ENCODE measurements around the gene RIT1. TPM values are rescaled to one million over a fixed set of nuclear protein-coding genes. Genes with fewer than 3 reads are reported as not detected.

RIT1 gene
- total RNA-seq, 1 experiment from 2014 or later: 27.2 TPM

DNA sequence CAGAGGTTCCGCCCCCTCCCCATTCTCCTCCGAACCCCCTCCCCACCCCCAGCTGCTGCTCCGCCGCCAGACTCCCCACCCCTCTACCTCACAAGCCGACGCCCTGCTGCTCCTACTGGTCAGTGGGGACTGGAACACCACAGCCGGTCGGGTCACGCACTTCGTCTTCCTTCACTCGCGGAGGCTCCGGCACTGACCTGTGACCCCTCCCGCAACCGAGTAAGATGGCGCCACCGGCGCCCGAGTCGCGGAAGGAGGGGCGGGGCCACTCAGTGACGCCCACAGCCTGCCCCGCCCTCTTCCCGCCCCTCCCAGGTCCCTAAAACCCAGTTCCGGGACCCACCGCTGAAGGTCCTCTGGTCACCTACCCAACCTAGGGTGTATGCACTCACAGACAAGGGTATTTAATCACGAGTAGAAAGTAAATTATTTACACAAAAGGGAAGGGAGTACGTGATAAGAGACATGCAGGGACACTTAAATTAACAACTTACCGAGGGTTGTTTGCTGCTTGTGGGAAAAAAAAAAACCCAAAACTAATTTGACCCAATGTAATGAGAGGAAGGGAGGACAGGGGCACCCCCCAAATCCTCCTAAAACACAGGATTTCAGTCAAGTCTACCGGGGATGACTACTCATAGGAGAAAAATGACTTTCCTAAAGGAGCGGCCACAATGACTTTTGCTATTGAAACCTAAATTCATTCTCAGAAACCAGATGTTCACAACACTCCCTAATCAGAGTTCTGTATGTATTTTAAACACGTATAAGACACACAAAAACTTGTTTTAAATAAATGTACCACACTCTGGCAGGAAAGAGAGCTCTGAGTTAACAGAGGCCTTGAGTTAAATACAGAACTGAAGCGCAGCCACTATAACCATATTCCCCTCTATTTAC, at the start of gene RIT1 (continued):
- TF ChIP-seq, protein P1, sequence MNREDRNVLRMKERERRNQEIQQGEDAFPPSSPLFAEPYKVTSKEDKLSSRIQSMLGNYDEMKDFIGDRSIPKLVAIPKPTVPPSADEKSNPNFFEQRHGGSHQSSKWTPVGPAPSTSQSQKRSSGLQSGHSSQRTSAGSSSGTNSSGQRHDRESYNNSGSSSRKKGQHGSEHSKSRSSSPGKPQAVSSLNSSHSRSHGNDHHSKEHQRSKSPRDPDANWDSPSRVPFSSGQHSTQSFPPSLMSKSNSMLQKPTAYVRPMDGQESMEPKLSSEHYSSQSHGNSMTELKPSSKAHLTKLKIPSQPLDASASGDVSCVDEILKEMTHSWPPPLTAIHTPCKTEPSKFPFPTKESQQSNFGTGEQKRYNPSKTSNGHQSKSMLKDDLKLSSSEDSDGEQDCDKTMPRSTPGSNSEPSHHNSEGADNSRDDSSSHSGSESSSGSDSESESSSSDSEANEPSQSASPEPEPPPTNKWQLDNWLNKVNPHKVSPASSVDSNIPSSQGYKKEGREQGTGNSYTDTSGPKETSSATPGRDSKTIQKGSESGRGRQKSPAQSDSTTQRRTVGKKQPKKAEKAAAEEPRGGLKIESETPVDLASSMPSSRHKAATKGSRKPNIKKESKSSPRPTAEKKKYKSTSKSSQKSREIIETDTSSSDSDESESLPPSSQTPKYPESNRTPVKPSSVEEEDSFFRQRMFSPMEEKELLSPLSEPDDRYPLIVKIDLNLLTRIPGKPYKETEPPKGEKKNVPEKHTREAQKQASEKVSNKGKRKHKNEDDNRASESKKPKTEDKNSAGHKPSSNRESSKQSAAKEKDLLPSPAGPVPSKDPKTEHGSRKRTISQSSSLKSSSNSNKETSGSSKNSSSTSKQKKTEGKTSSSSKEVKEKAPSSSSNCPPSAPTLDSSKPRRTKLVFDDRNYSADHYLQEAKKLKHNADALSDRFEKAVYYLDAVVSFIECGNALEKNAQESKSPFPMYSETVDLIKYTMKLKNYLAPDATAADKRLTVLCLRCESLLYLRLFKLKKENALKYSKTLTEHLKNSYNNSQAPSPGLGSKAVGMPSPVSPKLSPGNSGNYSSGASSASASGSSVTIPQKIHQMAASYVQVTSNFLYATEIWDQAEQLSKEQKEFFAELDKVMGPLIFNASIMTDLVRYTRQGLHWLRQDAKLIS (CRISPR knock-in tag; IDR thresholded peaks at IDR 0.05; ENCODE audit: borderline replicate concordance): no peak
- TF ChIP-seq HMGA2 (CRISPR knock-in tag; IDR thresholded peaks at IDR 0.05) (no peak), GABPB1 (CRISPR knock-in tag; IDR thresholded peaks at IDR 0.05) (no peak)
- TF ChIP-seq, protein P2, sequence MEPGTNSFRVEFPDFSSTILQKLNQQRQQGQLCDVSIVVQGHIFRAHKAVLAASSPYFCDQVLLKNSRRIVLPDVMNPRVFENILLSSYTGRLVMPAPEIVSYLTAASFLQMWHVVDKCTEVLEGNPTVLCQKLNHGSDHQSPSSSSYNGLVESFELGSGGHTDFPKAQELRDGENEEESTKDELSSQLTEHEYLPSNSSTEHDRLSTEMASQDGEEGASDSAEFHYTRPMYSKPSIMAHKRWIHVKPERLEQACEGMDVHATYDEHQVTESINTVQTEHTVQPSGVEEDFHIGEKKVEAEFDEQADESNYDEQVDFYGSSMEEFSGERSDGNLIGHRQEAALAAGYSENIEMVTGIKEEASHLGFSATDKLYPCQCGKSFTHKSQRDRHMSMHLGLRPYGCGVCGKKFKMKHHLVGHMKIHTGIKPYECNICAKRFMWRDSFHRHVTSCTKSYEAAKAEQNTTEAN (CRISPR knock-in tag; IDR thresholded peaks at IDR 0.05): no peak

DNA sequence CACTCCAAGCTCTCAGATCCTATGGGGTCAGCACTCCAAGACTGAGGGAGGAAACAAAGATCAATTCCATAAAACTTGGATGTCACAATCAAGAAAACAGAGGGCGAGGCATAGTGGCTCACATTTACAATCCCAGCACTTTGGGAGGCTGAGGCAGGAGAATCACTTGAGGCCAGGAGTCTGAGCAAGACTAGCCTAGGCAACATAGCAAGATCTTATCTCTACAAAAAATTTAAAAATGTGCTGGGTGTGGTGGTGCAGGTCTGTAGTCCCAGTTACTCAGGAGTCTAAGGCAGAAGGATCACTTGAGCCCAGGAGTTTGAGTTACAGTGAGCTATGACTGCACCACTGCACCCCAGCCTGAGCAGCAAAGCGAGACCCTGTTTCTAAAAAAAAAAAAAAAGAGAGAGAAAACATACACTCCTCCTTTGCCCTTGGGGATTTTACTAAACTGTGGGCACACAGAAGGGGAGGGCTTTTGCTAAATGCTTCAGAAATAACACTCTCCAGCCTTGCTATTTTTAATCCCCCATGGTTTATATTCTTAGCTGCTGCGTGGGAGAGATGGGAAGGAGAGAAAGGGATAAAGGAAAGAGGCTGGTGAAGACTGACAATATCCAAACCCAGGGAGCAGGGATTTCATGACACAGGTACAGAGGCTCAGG, 49.1 kb upstream of the RIT1 start:
- H3K27ac Mint-ChIP-seq: peak overlapping the region; percentile 23; the same call in 1 of the 2 replicates
- H3K9me3 Mint-ChIP-seq: no peaks in the 10 kb centered on the region
- POLR2A ChIA-PET: interaction anchor here (0.6 to 0.7 kb wide), 2 partner anchors 18 to 181 kb away, joined by 4 to 6 read pairs; no protein-coding TSS in a partner anchor
- no peaks in the 10 kb centered on the region for H3K4me1 Mint-ChIP-seq
- H3K27me3 Mint-ChIP-seq (ENCODE audit: low read depth): no peaks in the 10 kb centered on the region
- DNase-seq (ENCODE audit: low spot score) (no peak), ATAC-seq (no peak)
- CTCF ChIA-PET: interaction anchor here (1.0 kb wide), 1 partner anchor 18 kb away, joined by 3 read pairs; the partner anchor contains the start of gene ARHGEF2
- no peak overlapping the region for H3K4me3 Mint-ChIP-seq
- TF ChIP-seq, protein P3, sequence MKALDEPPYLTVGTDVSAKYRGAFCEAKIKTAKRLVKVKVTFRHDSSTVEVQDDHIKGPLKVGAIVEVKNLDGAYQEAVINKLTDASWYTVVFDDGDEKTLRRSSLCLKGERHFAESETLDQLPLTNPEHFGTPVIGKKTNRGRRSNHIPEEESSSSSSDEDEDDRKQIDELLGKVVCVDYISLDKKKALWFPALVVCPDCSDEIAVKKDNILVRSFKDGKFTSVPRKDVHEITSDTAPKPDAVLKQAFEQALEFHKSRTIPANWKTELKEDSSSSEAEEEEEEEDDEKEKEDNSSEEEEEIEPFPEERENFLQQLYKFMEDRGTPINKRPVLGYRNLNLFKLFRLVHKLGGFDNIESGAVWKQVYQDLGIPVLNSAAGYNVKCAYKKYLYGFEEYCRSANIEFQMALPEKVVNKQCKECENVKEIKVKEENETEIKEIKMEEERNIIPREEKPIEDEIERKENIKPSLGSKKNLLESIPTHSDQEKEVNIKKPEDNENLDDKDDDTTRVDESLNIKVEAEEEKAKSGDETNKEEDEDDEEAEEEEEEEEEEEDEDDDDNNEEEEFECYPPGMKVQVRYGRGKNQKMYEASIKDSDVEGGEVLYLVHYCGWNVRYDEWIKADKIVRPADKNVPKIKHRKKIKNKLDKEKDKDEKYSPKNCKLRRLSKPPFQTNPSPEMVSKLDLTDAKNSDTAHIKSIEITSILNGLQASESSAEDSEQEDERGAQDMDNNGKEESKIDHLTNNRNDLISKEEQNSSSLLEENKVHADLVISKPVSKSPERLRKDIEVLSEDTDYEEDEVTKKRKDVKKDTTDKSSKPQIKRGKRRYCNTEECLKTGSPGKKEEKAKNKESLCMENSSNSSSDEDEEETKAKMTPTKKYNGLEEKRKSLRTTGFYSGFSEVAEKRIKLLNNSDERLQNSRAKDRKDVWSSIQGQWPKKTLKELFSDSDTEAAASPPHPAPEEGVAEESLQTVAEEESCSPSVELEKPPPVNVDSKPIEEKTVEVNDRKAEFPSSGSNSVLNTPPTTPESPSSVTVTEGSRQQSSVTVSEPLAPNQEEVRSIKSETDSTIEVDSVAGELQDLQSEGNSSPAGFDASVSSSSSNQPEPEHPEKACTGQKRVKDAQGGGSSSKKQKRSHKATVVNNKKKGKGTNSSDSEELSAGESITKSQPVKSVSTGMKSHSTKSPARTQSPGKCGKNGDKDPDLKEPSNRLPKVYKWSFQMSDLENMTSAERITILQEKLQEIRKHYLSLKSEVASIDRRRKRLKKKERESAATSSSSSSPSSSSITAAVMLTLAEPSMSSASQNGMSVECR (CRISPR knock-in tag; IDR thresholded peaks at IDR 0.05; ENCODE audit: borderline replicate concordance): no peak
- TF ChIP-seq ETV6 (CRISPR knock-in tag; IDR thresholded peaks at IDR 0.05): no peak
- no peak for TF ChIP-seq TP53 (CRISPR knock-in tag; IDR thresholded peaks at IDR 0.05)
- TF ChIP-seq KAT7 (CRISPR knock-in tag; IDR thresholded peaks at IDR 0.05; ENCODE audit: borderline replicate concordance): no peak
- TF ChIP-seq, protein P4, sequence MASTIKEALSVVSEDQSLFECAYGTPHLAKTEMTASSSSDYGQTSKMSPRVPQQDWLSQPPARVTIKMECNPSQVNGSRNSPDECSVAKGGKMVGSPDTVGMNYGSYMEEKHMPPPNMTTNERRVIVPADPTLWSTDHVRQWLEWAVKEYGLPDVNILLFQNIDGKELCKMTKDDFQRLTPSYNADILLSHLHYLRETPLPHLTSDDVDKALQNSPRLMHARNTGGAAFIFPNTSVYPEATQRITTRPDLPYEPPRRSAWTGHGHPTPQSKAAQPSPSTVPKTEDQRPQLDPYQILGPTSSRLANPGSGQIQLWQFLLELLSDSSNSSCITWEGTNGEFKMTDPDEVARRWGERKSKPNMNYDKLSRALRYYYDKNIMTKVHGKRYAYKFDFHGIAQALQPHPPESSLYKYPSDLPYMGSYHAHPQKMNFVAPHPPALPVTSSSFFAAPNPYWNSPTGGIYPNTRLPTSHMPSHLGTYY (CRISPR knock-in tag; IDR thresholded peaks at IDR 0.05): no peak
- no peak for TF ChIP-seq SMAD3 (CRISPR knock-in tag; IDR thresholded peaks at IDR 0.05; ENCODE audit: borderline replicate concordance)
- no peak for TF ChIP-seq ZNF416 (CRISPR knock-in tag; IDR thresholded peaks at IDR 0.05)
- no peak for TF ChIP-seq EMX1 (CRISPR knock-in tag; IDR thresholded peaks at IDR 0.05)
- TF ChIP-seq, protein P5, sequence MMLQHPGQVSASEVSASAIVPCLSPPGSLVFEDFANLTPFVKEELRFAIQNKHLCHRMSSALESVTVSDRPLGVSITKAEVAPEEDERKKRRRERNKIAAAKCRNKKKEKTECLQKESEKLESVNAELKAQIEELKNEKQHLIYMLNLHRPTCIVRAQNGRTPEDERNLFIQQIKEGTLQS (CRISPR knock-in tag; conservative IDR thresholded peaks at IDR 0.05): no peak
- peaks cover 63% of the 10 kb centered on the region for H3K36me3 Mint-ChIP-seq

All from WTC11 (cell line).